T-cell (primary cell): ENCODE data around the gene TGFBR3. TPM values are rescaled to one million over a fixed set of nuclear protein-coding genes. Genes with fewer than 3 reads are reported as not detected.

Experiments
- ATAC-seq, 4 experiments: fragments of 200-7000 bp in 3 of 4; fragments of 150-1000 bp in 1 of 4; cut with Tn5 transposase; replicated peaks in 1 of 4; 1 replicate in 3 of 4; 2 replicates in 1 of 4; pipeline ENCODE4 v1.10.0; 2021; ENCODE audit warnings: moderate library complexity in 3 of 4, mild to moderate bottlenecking in 2 of 4, moderate number of reproducible peaks in 1 of 4
- CTCF ChIA-PET, 2 donors: fragments of 300-600 bp; sonication (Branson Sonifier 250); formaldehyde crosslinking; loops; one replicate each; lab custom pipeline; 2022; ENCODE audit warnings: antibody characterized with exemption in 2 of 2; lab: Charles Lee
- POLR2A ChIA-PET, 2 donors: fragments of 300-600 bp; sonication (Branson Sonifier 250); formaldehyde crosslinking; loops; one replicate each; lab custom pipeline; 2022; ENCODE audit warnings: antibody characterized with exemption in 2 of 2; lab: Charles Lee
- DNase-seq, 35 experiments: peaks; one replicate each; pipeline versions ENCODE4 v3.0.0 to v3.0.0-alpha.2; 2013 to 2023
- H3K27ac ChIP-seq: one replicate; pipeline ENCODE4 v1.5.1; 2013; ENCODE audit warnings: low read length
- H3K27me3 ChIP-seq, 2 experiments: replicated peaks in 1 of 2; 1 replicate in 1 of 2; 2 replicates in 1 of 2; pipeline versions ENCODE4 v1.6.1 to v1.7.0; 2013; ENCODE audit warnings: low read length in 1 of 2, mixed read lengths in 1 of 2; ENCODE audit not compliant: control insufficient read depth in 2 of 2, insufficient read depth in 2 of 2; ENCODE audit errors: extremely low read depth in 1 of 2
- H3K36me3 ChIP-seq, 2 donors: 1 replicate in 1 of 2; 2 replicates in 1 of 2; pipeline versions ENCODE4 v1.6.1 to v1.7.0; 2013; ENCODE audit warnings: low read length in 1 of 2; ENCODE audit not compliant: control insufficient read depth in 2 of 2, insufficient read depth in 1 of 2; ENCODE audit errors: extremely low read depth in 1 of 2
- H3K4me1 ChIP-seq, 2 experiments: 1 replicate in 1 of 2; 2 replicates in 1 of 2; pipeline versions ENCODE4 v1.6.1 to v1.7.0; 2013; ENCODE audit warnings: low read length in 2 of 2, mixed read lengths in 1 of 2; ENCODE audit not compliant: insufficient read depth in 2 of 2, control insufficient read depth in 1 of 2; ENCODE audit errors: extremely low read depth in 1 of 2
- H3K4me3 ChIP-seq, 2 donors: 1 replicate in 1 of 2; 2 replicates in 1 of 2; pipeline versions ENCODE4 v1.5.1 to v1.7.0; 2013; ENCODE audit warnings: mild to moderate bottlenecking in 2 of 2, low read length in 1 of 2, moderate library complexity in 1 of 2; ENCODE audit not compliant: control insufficient read depth in 1 of 2; ENCODE audit errors: extremely low read depth in 1 of 2
- H3K9me3 ChIP-seq: 2 replicates; pipeline ENCODE4 v1.7.0; 2013
- H3K27ac Mint-ChIP-seq, 2 donors: one replicate each; pipeline ENCODE4 v1.8.0; 2020 to 2021; ENCODE audit warnings: mild to moderate bottlenecking in 2 of 2, mixed read lengths in 2 of 2
- H3K27me3 Mint-ChIP-seq, 2 donors: one replicate each; pipeline ENCODE4 v1.8.0; 2021 to 2022; ENCODE audit warnings: mixed read lengths in 2 of 2
- H3K36me3 Mint-ChIP-seq: one replicate; pipeline ENCODE4 v1.8.0; 2021; ENCODE audit warnings: mixed read lengths
- H3K4me1 Mint-ChIP-seq, 3 donors: one replicate each; pipeline ENCODE4 v1.8.0; 2020 to 2022; ENCODE audit warnings: mixed read lengths in 3 of 3, mild to moderate bottlenecking in 1 of 3
- H3K4me3 Mint-ChIP-seq, 3 donors: one replicate each; pipeline ENCODE4 v1.8.0; 2020 to 2022; ENCODE audit warnings: mild to moderate bottlenecking in 3 of 3, mixed read lengths in 3 of 3, moderate library complexity in 3 of 3
- H3K9me3 Mint-ChIP-seq, 3 donors: one replicate each; pipeline ENCODE4 v1.8.0; 2020 to 2022; ENCODE audit warnings: mixed read lengths in 3 of 3
- WGBS: methylation state at CpG from one replicate; pipeline ENCODE4 v1.1.5; 2013; ENCODE audit warnings: missing lambda C conversion rate; ENCODE audit not compliant: insufficient coverage; 5-methylcytosine and 5-hydroxymethylcytosine counted together
- total RNA-seq, 35 experiments: library from RNA in 6 of 35; stranded (reverse) in 6 of 35; fragments of 120-200 nt in 1 of 35; gene quantifications; one replicate each; pipeline versions ENCODE4 v1.2.1 to v1.2.4 and lab custom pipeline; 2013 to 2026

Gene TGFBR3
- total RNA-seq, 5 donors from 2014 or later (not counting 1 experiment from before 2014, with no cell fraction given) = 17.5 to 65.4 (median 36.4) TPM

- H3K27me3 ChIP-seq = no peaks in the 10 kb centered on the region
- Mint-ChIP-seq H3K4me1 (peaks cover 55 to 74% (median 55%) of the 10 kb centered on the region in 3 donors), H3K36me3 (no peaks in the 10 kb centered on the region), H3K4me3 (peak overlapping the region in 1 of 3 donors; percentile 76), H3K9me3 (peaks cover 0 to 5% (median 0%) of the 10 kb centered on the region in 3 donors), H3K27ac (peak overlapping the region; percentile 95 to 96), H3K27me3 (no peaks in the 10 kb centered on the region)
- CTCF ChIA-PET = interaction anchor here (1.0 to 1.7 kb wide), 4 partner anchors 12 to 291 kb away, joined by 4 to 12 read pairs (median 6); no protein-coding TSS in a partner anchor
- 89% methylated on average over 5 of the region's 8 CpGs for WGBS
- DNase-seq = peak in 2 of 35 experiments; percentile 6 to 41
- POLR2A ChIA-PET = interaction anchor here (0.6 to 1.2 kb wide), 6 partner anchors 12 to 144 kb away, joined by 3 to 6 read pairs (median 3); no protein-coding TSS in a partner anchor
- H3K36me3 ChIP-seq = no peaks in the 10 kb centered on the region
- ATAC-seq = no peak
- peak overlapping the region; percentile 98 for H3K27ac ChIP-seq
- peaks cover 21 to 52% of the 10 kb centered on the region in 2 experiments for H3K4me1 ChIP-seq
- no peaks in the 10 kb centered on the region for H3K9me3 ChIP-seq
- H3K4me3 ChIP-seq = no peak overlapping the region
These were observed 82.8 kb downstream of the TGFBR3 start for GRCh38 chr1:91803123-91803522.

GRCh38 chr1:91801496-91802115, 84.3 kb downstream of the TGFBR3 start:
- POLR2A ChIA-PET = no interaction called here
- Mint-ChIP-seq H3K4me1 (peaks cover 51 to 69% (median 57%) of the 10 kb centered on the region in 3 donors), H3K27me3 (no peaks in the 10 kb centered on the region), H3K9me3 (peaks cover 0 to 5% (median 0%) of the 10 kb centered on the region in 3 donors), H3K36me3 (peaks cover 5% of the 10 kb centered on the region), H3K4me3 (no peak overlapping the region), H3K27ac (peak overlapping the region; percentile 8 to 95)
- WGBS = no CpG with 5 or more reads among the region's 3 CpGs
- H3K4me3 ChIP-seq = no peak overlapping the region
- DNase-seq = no peak
- H3K4me1 ChIP-seq = peaks cover 21 to 52% of the 10 kb centered on the region in 2 experiments
- peaks cover 0 to 4% of the 10 kb centered on the region in 2 donors for H3K36me3 ChIP-seq
- H3K27ac ChIP-seq = no peak overlapping the region
- H3K9me3 ChIP-seq = no peaks in the 10 kb centered on the region
- no peak for ATAC-seq
- H3K27me3 ChIP-seq = no peaks in the 10 kb centered on the region
- CTCF ChIA-PET = interaction anchor here in 1 of 2 donors (1.3 to 1.7 kb wide), 2 partner anchors 10 kb away, joined by 7 to 9 read pairs; no protein-coding TSS in a partner anchor

GRCh38 chr1:91799863-91800262, 86.1 kb downstream of the TGFBR3 start:
- Mint-ChIP-seq H3K4me1 (peaks cover 41 to 53% (median 43%) of the 10 kb centered on the region in 3 donors), H3K4me3 (no peak overlapping the region), H3K27ac (no peak overlapping the region), H3K9me3 (peaks cover 0 to 5% (median 0%) of the 10 kb centered on the region in 3 donors), H3K27me3 (no peaks in the 10 kb centered on the region), H3K36me3 (peaks cover 21% of the 10 kb centered on the region)
- peaks cover 0 to 12% of the 10 kb centered on the region in 2 donors for H3K36me3 ChIP-seq
- H3K27me3 ChIP-seq = no peaks in the 10 kb centered on the region
- no peak overlapping the region for H3K27ac ChIP-seq
- H3K9me3 ChIP-seq = no peaks in the 10 kb centered on the region
- no peak for ATAC-seq
- 71% methylated on average over 2 of the region's 3 CpGs for WGBS
- POLR2A ChIA-PET = no interaction called here
- H3K4me3 ChIP-seq = no peak overlapping the region
- H3K4me1 ChIP-seq = peaks cover 17 to 42% of the 10 kb centered on the region in 2 experiments
- CTCF ChIA-PET = no interaction called here
- no peak for DNase-seq

GRCh38 chr1:91799159-91799558, 86.8 kb downstream of the TGFBR3 start:
- no peak overlapping the region for H3K4me3 ChIP-seq
- DNase-seq (no peak), ATAC-seq (no peak)
- H3K27me3 Mint-ChIP-seq = no peaks in the 10 kb centered on the region
- peaks cover 12 to 35% of the 10 kb centered on the region in 2 experiments for H3K4me1 ChIP-seq
- peaks cover 27% of the 10 kb centered on the region for H3K36me3 Mint-ChIP-seq
- no peaks in the 10 kb centered on the region for H3K27me3 ChIP-seq
- peaks cover 34 to 46% (median 36%) of the 10 kb centered on the region in 3 donors for H3K4me1 Mint-ChIP-seq
- H3K36me3 ChIP-seq = peaks cover 0 to 12% of the 10 kb centered on the region in 2 donors
- H3K9me3 Mint-ChIP-seq = peaks cover 0 to 5% (median 4%) of the 10 kb centered on the region in 3 donors
- H3K9me3 ChIP-seq = no peaks in the 10 kb centered on the region
- H3K27ac ChIP-seq = no peak overlapping the region
- ChIA-PET CTCF (interaction anchor here in 1 of 2 donors (0.6 kb wide), 1 partner anchor 258 kb away, joined by 4 read pairs; no protein-coding TSS in a partner anchor), POLR2A (no interaction called here)
- no peak overlapping the region for H3K4me3 Mint-ChIP-seq
- no peak overlapping the region for H3K27ac Mint-ChIP-seq
- 100% methylated on average over 3 of the region's 5 CpGs for WGBS

- no CpG with 5 or more reads among the region's 2 CpGs for WGBS
- DNase-seq = no peak
- no peak overlapping the region for H3K27ac ChIP-seq
- Mint-ChIP-seq H3K4me1 (peaks cover 30 to 42% (median 32%) of the 10 kb centered on the region in 3 donors), H3K27me3 (no peaks in the 10 kb centered on the region), H3K4me3 (no peak overlapping the region), H3K9me3 (peaks cover 0 to 5% (median 4%) of the 10 kb centered on the region in 3 donors), H3K36me3 (peaks cover 28% of the 10 kb centered on the region), H3K27ac (no peak overlapping the region)
- ATAC-seq = no peak
- peaks cover 8 to 31% of the 10 kb centered on the region in 2 experiments for H3K4me1 ChIP-seq
- ChIA-PET POLR2A (no interaction called here), CTCF (interaction anchor here in 1 of 2 donors (0.6 kb wide), 1 partner anchor 258 kb away, joined by 4 read pairs; no protein-coding TSS in a partner anchor)
- no peaks in the 10 kb centered on the region for H3K27me3 ChIP-seq
- no peak overlapping the region for H3K4me3 ChIP-seq
- H3K9me3 ChIP-seq = no peaks in the 10 kb centered on the region
- peaks cover 0 to 12% of the 10 kb centered on the region in 2 donors for H3K36me3 ChIP-seq
These were observed 87.2 kb downstream of the TGFBR3 start for GRCh38 chr1:91798740-91799139.

- Histone ChIP-seq H3K9me3 (no peaks in the 10 kb centered on the region), H3K27me3 (no peaks in the 10 kb centered on the region), H3K4me1 (peaks cover 4 to 26% of the 10 kb centered on the region in 2 experiments), H3K4me3 (no peak overlapping the region), H3K36me3 (peaks cover 0 to 12% of the 10 kb centered on the region in 2 donors), H3K27ac (no peak overlapping the region)
- Mint-ChIP-seq H3K9me3 (peaks cover 0 to 5% (median 4%) of the 10 kb centered on the region in 3 donors), H3K4me3 (no peak overlapping the region), H3K36me3 (peaks cover 29% of the 10 kb centered on the region), H3K27me3 (no peaks in the 10 kb centered on the region), H3K27ac (peak overlapping the region in 1 of 2 donors; percentile 71), H3K4me1 (peaks cover 26 to 37% (median 27%) of the 10 kb centered on the region in 3 donors)
- POLR2A ChIA-PET = no interaction called here
- no peak for DNase-seq
- WGBS = 98% methylated on average over 5 of the region's 5 CpGs
- CTCF ChIA-PET = no interaction called here
- no peak for ATAC-seq
These were observed 87.7 kb downstream of the TGFBR3 start for GRCh38 chr1:91798241-91798648.
